Heart left ventricle (tissue), 16 donors: ENCODE measurements around the gene FBXW5. TPM values are rescaled to one million over a fixed set of nuclear protein-coding genes. Genes with fewer than 3 reads are reported as not detected.

ENCODE experiments used
- ATAC-seq, 4 donors: fragments of 200-7000 bp; cut with Tn5 transposase; one replicate each; pipeline ENCODE4 v1.9.1; 2020 to 2022; ENCODE audit warnings: moderate library complexity in 4 of 4, mild to moderate bottlenecking in 3 of 4, moderate number of reproducible peaks in 1 of 4
- DNase-seq, 5 donors: peaks; one replicate each; pipeline ENCODE4 v3.0.0-alpha.2; 2020
- H3K27ac ChIP-seq, 12 donors: fragments of 200-600 bp; sonication (generic) in 4 of 12; one replicate each; pipeline versions ENCODE4 v1.5.0 to v1.8.0; 2016 to 2022; ENCODE audit warnings: mild to moderate bottlenecking in 2 of 12
- H3K27me3 ChIP-seq, 9 donors: fragments of 200-600 bp; sonication (generic) in 2 of 9; one replicate each; pipeline versions ENCODE4 v1.5.1 to v1.8.0; 2016 to 2022; ENCODE audit warnings: mild to moderate bottlenecking in 3 of 9
- H3K36me3 ChIP-seq, 9 donors: fragments of 200-600 bp; sonication (generic) in 2 of 9; one replicate each; pipeline versions ENCODE4 v1.5.0 to v1.8.0; 2018 to 2022; ENCODE audit warnings: mild to moderate bottlenecking in 2 of 9
- H3K4me1 ChIP-seq, 12 donors: fragments of 200-600 bp; sonication (generic) in 4 of 12; one replicate each; pipeline versions ENCODE4 v1.5.0 to v1.8.0; 2016 to 2022; ENCODE audit warnings: mild to moderate bottlenecking in 3 of 12
- H3K4me3 ChIP-seq, 12 donors: fragments of 200-600 bp; sonication (generic) in 4 of 12; one replicate each; pipeline versions ENCODE4 v1.5.0 to v1.8.0; 2017 to 2022; ENCODE audit warnings: mild to moderate bottlenecking in 9 of 12, moderate library complexity in 4 of 12
- H3K9me3 ChIP-seq, 12 donors: fragments of 200-600 bp; sonication (generic) in 4 of 12; one replicate each; pipeline versions ENCODE4 v1.5.0 to v1.8.0; 2016 to 2022; ENCODE audit warnings: mild to moderate bottlenecking in 1 of 12
- POLR2A ChIP-seq, 2 donors: fragments of 450-650 bp; IDR thresholded peaks; one replicate each; pipeline ENCODE4 v1.6.1; 2017; ENCODE audit warnings: antibody characterized with exemption in 2 of 2, mild to moderate bottlenecking in 2 of 2, moderate library complexity in 2 of 2
- WGBS, 4 donors: extraction: QIAGEN DNeasy Blood & Tissue Kit in 2 of 4; methylation state at CpG; one replicate each; pipeline versions ENCODE4 v1.1.5 to v1.1.7; 2013 to 2018; 5-methylcytosine and 5-hydroxymethylcytosine counted together
- intact Hi-C, 10 donors: fragments of 100-400 bp; cut with DNase I; formaldehyde crosslinking; loops; one replicate each; pipeline versions ENCODE4 v1.11.1 to v1.14.2; 2022
- polyA plus RNA-seq, 2 donors: library from polyadenylated mRNA; stranded (reverse); fragments of 200-250 nt; gene quantifications; one replicate each; pipeline ENCODE4 v1.2.3, GENCODE V29; 2013
- total RNA-seq, 9 donors: library from RNA; depleted of rRNA in 2 of 9; stranded (reverse); fragments of >200 nt in 2 of 9; fragmentation: NEBNext Ultra II Directional in 3 of 9; extraction: Animal tissue kit (Norgen Biotek cat#: 25700) in 3 of 9; gene quantifications; one replicate each; pipeline versions ENCODE4 v1.1.0 to v1.2.4, GENCODE V29; 2016 to 2023
- TF ChIP-seq, protein P1 (sequence below), 12 donors: fragments of 200-600 bp; sonication (generic) in 4 of 12; IDR thresholded peaks; one replicate each; pipeline versions ENCODE4 v1.5.0 to v1.8.0; 2018 to 2022; ENCODE audit warnings: antibody characterized with exemption in 12 of 12, mild to moderate bottlenecking in 5 of 12
- donor health status: ischemic (EF 13 %, LVEDD 7.1; RV severe dilation, severe dysfunction).
- donor health status: healthy with polysubstance abuse.
- donor health status: DM: no; HTN: yes; CAD: no.
- donor health status: DM: no; HTN: no; CAD: no.
- donor health status: ischemic (EF 25% LVEDD 6.9; RV normal size, moderate dysfunction).
- donor health status: ischemic (EF 25% LVEDD 5.7; RV mildly dilated, moderate dysfunction).
- donor health status: healthy.
- donor health status: DM: yes; HTN: yes; CAD: no.
- donor health status: ischemic (EF 35%, LVEDD 5.7; RV mildly dilated, moderate dysfunction).
- donor health status: nonischemic (EF 11% LVEDD 7.7; RV severe dilation, severe dysfunction).
- donor health status: DM: yes; HTN: yes; CAD: no.
- donor health status: PGD.
- donor health status: ischemic (EF 29% LVEDD 5.4; RV normal size, mild dysfunction).
- donor health status: nonischemic (EF 23%, LVEDD 6.1; RV moderate dilation, normal function).

Gene FBXW5
- total and polyA plus RNA-seq, 11 donors, result 110 to 388 (median 148) TPM

DNA sequence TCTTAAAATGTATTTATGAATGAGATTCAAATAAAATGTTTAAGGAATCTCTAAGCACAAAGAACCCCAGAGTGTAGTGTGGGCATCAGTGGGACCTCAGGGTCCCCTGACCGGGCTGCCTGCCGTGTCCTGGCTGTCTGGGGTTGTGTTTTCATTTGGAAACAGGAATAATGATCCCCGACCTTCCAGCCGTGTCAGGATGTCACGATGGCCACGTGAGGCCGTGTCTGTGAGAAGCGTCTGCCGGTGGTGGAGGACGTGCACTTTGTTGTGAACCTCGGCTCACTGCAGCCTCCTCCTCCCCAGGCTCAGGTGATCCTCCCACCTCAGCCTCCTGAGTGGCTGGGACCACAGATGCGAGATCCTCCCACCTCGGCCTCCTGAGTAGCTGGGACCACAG, 53.9 kb downstream of the FBXW5 start:
- DNase-seq (no peak), ATAC-seq (no peak)
- TF ChIP-seq, protein P1, sequence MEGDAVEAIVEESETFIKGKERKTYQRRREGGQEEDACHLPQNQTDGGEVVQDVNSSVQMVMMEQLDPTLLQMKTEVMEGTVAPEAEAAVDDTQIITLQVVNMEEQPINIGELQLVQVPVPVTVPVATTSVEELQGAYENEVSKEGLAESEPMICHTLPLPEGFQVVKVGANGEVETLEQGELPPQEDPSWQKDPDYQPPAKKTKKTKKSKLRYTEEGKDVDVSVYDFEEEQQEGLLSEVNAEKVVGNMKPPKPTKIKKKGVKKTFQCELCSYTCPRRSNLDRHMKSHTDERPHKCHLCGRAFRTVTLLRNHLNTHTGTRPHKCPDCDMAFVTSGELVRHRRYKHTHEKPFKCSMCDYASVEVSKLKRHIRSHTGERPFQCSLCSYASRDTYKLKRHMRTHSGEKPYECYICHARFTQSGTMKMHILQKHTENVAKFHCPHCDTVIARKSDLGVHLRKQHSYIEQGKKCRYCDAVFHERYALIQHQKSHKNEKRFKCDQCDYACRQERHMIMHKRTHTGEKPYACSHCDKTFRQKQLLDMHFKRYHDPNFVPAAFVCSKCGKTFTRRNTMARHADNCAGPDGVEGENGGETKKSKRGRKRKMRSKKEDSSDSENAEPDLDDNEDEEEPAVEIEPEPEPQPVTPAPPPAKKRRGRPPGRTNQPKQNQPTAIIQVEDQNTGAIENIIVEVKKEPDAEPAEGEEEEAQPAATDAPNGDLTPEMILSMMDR (IDR thresholded peaks at IDR 0.05), result no peak
- TF ChIP-seq POLR2A (IDR thresholded peaks at IDR 0.05), result no peak
- WGBS, 4 donors, result 80 to 87% (median 83%) methylated on average over 11 to 13 of the region's 13 CpGs
- H3K27ac ChIP-seq, result no peak overlapping the region
- no peaks in the 10 kb centered on the region for H3K27me3 ChIP-seq
- H3K9me3 ChIP-seq, result no peaks in the 10 kb centered on the region
- peaks cover 5 to 24% (median 13%) of the 10 kb centered on the region in 12 donors for H3K4me1 ChIP-seq
- peaks cover 0 to 30% (median 9%) of the 10 kb centered on the region in 9 donors for H3K36me3 ChIP-seq
- intact Hi-C loops, result no loop called here
- no peak overlapping the region for H3K4me3 ChIP-seq

Other genes with a start within 250 kb of the FBXW5 start
Only the 30 nearest of the 32 such genes appear.
- gene DIPK1B, start 232.2 kb downstream of the FBXW5 start, total RNA-seq, result 10 to 100 TPM; 14.4 to 46.3 (median 19.8) TPM
- 10 to 100 TPM; 18.1 to 24.4 TPM for gene DIPK1B, start 232.2 kb downstream of the FBXW5 start, polyA plus RNA-seq
- 10 to 100 TPM in 5 of 9 donors, 1 to 10 TPM in 2, under 1 TPM in 2; 0.50 to 21.5 (median 10.1) TPM for gene LCN10, start 201.8 kb downstream of the FBXW5 start, total RNA-seq
- 10 to 100 TPM; 15.7 to 40.7 TPM for gene LCN10, start 201.8 kb downstream of the FBXW5 start, polyA plus RNA-seq
- gene LCN6, start 196.2 kb downstream of the FBXW5 start, total RNA-seq, result 10 to 100 TPM in 5 of 9 donors, 1 to 10 TPM in 3, under 1 TPM in 1; 0.81 to 58.7 (median 15.8) TPM
- 100 to 1,000 TPM in 1 of 2 donors, 10 to 100 TPM in 1; 46.1 to 101 TPM for gene LCN6, start 196.2 kb downstream of the FBXW5 start, polyA plus RNA-seq
- not detected for gene LCN8, start 186.5 kb downstream of the FBXW5 start, total RNA-seq
- not detected for gene LCN8, start 186.5 kb downstream of the FBXW5 start, polyA plus RNA-seq
- gene LCN15, start 180.2 kb downstream of the FBXW5 start, total RNA-seq, result 1 to 10 TPM in 3 of 9 donors, under 1 TPM in 2, not detected in 4; 0.64 to 2.8 (median 1.2) TPM
- 1 to 10 TPM in 1 of 2 donors, under 1 TPM in 1; 0.65 to 2.4 TPM for gene LCN15, start 180.2 kb downstream of the FBXW5 start, polyA plus RNA-seq
- 100 to 1,000 TPM in 1 of 9 donors, 10 to 100 TPM in 8; 45.6 to 122 (median 63.3) TPM for gene TMEM141, start 153.4 kb downstream of the FBXW5 start, total RNA-seq
- gene TMEM141, start 153.4 kb downstream of the FBXW5 start, polyA plus RNA-seq, result 100 to 1,000 TPM in 1 of 2 donors, 10 to 100 TPM in 1; 86.1 to 116 TPM
- gene CCDC183, start 148.4 kb downstream of the FBXW5 start, total RNA-seq, result 1 to 10 TPM in 7 of 9 donors, under 1 TPM in 2; 0.64 to 3.8 (median 1.4) TPM
- gene CCDC183, start 148.4 kb downstream of the FBXW5 start, polyA plus RNA-seq, result 1 to 10 TPM in 1 of 2 donors, under 1 TPM in 1; 0.32 to 4.7 TPM
- 10 to 100 TPM; 59.4 to 82.2 (median 71.6) TPM for gene RABL6, start 136.8 kb downstream of the FBXW5 start, total RNA-seq
- gene RABL6, start 136.8 kb downstream of the FBXW5 start, polyA plus RNA-seq, result 10 to 100 TPM; 63.5 to 90.8 TPM
- gene AJM1, start 102.3 kb downstream of the FBXW5 start, total RNA-seq, result 1 to 10 TPM; 2.6 to 7.0 (median 6.2) TPM
- 1 to 10 TPM; 2.8 to 5.5 TPM for gene AJM1, start 102.3 kb downstream of the FBXW5 start, polyA plus RNA-seq
- 100 to 1,000 TPM; 230 to 386 (median 266) TPM for gene PHPT1, start 95.3 kb downstream of the FBXW5 start, total RNA-seq
- 100 to 1,000 TPM; 225 to 717 TPM for gene PHPT1, start 95.3 kb downstream of the FBXW5 start, polyA plus RNA-seq
- 1 to 10 TPM; 2.9 to 8.3 (median 6.1) TPM for gene MAMDC4, start 92.4 kb downstream of the FBXW5 start, total RNA-seq
- gene MAMDC4, start 92.4 kb downstream of the FBXW5 start, polyA plus RNA-seq, result 10 to 100 TPM in 1 of 2 donors, 1 to 10 TPM in 1; 4.5 to 14.9 TPM
- 100 to 1,000 TPM; 289 to 467 (median 341) TPM for gene EDF1, start 78.4 kb downstream of the FBXW5 start, total RNA-seq
- 100 to 1,000 TPM; 454 to 605 TPM for gene EDF1, start 78.4 kb downstream of the FBXW5 start, polyA plus RNA-seq
- 10 to 100 TPM in 3 of 9 donors, 1 to 10 TPM in 6; 6.3 to 14.7 (median 9.1) TPM for gene TRAF2, start 58.2 kb downstream of the FBXW5 start, total RNA-seq
- gene TRAF2, start 58.2 kb downstream of the FBXW5 start, polyA plus RNA-seq, result 10 to 100 TPM; 10.6 to 28.3 TPM
- gene C8G, start 505 bp upstream of the FBXW5 start, total RNA-seq, result 1 to 10 TPM in 7 of 9 donors, not detected in 2; 1.2 to 3.7 (median 1.5) TPM
- gene C8G, start 505 bp upstream of the FBXW5 start, polyA plus RNA-seq, result 1 to 10 TPM; 1.0 to 3.1 TPM
- gene LCN12, start 7.5 kb upstream of the FBXW5 start, total RNA-seq, result 10 to 100 TPM in 2 of 9 donors, 1 to 10 TPM in 7; 1.9 to 23.7 (median 6.4) TPM
- gene LCN12, start 7.5 kb upstream of the FBXW5 start, polyA plus RNA-seq, result 1 to 10 TPM in 1 of 2 donors, under 1 TPM in 1; 0.46 to 3.9 TPM
- 1,000 to 10,000 TPM; 1,152 to 4,769 (median 3,109) TPM for gene PTGDS, start 32.8 kb upstream of the FBXW5 start, total RNA-seq
- 1,000 to 10,000 TPM; 2,982 to 5,295 TPM for gene PTGDS, start 32.8 kb upstream of the FBXW5 start, polyA plus RNA-seq
- 10 to 100 TPM in 2 of 9 donors, 1 to 10 TPM in 5, under 1 TPM in 2; 0.16 to 14.9 (median 2.7) TPM for gene LCNL1, start 38.3 kb upstream of the FBXW5 start, total RNA-seq
- 1 to 10 TPM in 1 of 2 donors, under 1 TPM in 1; 0.14 to 5.8 TPM for gene LCNL1, start 38.3 kb upstream of the FBXW5 start, polyA plus RNA-seq
- 10 to 100 TPM; 15.0 to 35.3 (median 19.4) TPM for gene PAXX, start 47.7 kb upstream of the FBXW5 start, total RNA-seq
- gene PAXX, start 47.7 kb upstream of the FBXW5 start, polyA plus RNA-seq, result 10 to 100 TPM; 31.2 to 57.3 TPM
- 10 to 100 TPM in 1 of 9 donors, 1 to 10 TPM in 8; 1.5 to 16.7 (median 5.0) TPM for gene CLIC3, start 51.8 kb upstream of the FBXW5 start, total RNA-seq
- 10 to 100 TPM in 1 of 2 donors, 1 to 10 TPM in 1; 3.9 to 11.3 TPM for gene CLIC3, start 51.8 kb upstream of the FBXW5 start, polyA plus RNA-seq
- 10 to 100 TPM; 19.1 to 44.3 (median 33.4) TPM for gene ABCA2, start 83.5 kb upstream of the FBXW5 start, total RNA-seq
- gene ABCA2, start 83.5 kb upstream of the FBXW5 start, polyA plus RNA-seq, result 10 to 100 TPM; 13.1 to 30.6 TPM
- under 1 TPM in 2 of 9 donors, not detected in 7; 0.15 to 0.48 TPM for gene FUT7, start 87.3 kb upstream of the FBXW5 start, total RNA-seq
- gene FUT7, start 87.3 kb upstream of the FBXW5 start, polyA plus RNA-seq, result under 1 TPM in 1 of 2 donors, not detected in 1; 0.17 TPM
- gene NPDC1, start 101.4 kb upstream of the FBXW5 start, total RNA-seq, result 100 to 1,000 TPM in 1 of 9 donors, 10 to 100 TPM in 8; 45.1 to 114 (median 55.1) TPM
- 10 to 100 TPM; 38.4 to 71.7 TPM for gene NPDC1, start 101.4 kb upstream of the FBXW5 start, polyA plus RNA-seq
- gene ENTPD2, start 109.3 kb upstream of the FBXW5 start, total RNA-seq, result 1 to 10 TPM in 8 of 9 donors, under 1 TPM in 1; 0.85 to 2.9 (median 1.2) TPM
- 1 to 10 TPM in 1 of 2 donors, under 1 TPM in 1; 0.50 to 1.2 TPM for gene ENTPD2, start 109.3 kb upstream of the FBXW5 start, polyA plus RNA-seq
- 1 to 10 TPM in 1 of 9 donors, under 1 TPM in 8; 0.09 to 2.0 (median 0.20) TPM for gene SAPCD2, start 125.8 kb upstream of the FBXW5 start, total RNA-seq
- under 1 TPM; 0.15 to 0.22 TPM for gene SAPCD2, start 125.8 kb upstream of the FBXW5 start, polyA plus RNA-seq
- gene UAP1L1, start 132.8 kb upstream of the FBXW5 start, total RNA-seq, result 10 to 100 TPM in 4 of 9 donors, 1 to 10 TPM in 5; 5.9 to 15.1 (median 9.4) TPM
- 10 to 100 TPM in 1 of 2 donors, 1 to 10 TPM in 1; 3.9 to 12.4 TPM for gene UAP1L1, start 132.8 kb upstream of the FBXW5 start, polyA plus RNA-seq
- 10 to 100 TPM; 17.6 to 40.6 (median 21.7) TPM for gene MAN1B1, start 142.2 kb upstream of the FBXW5 start, total RNA-seq
- 10 to 100 TPM; 26.7 to 29.5 TPM for gene MAN1B1, start 142.2 kb upstream of the FBXW5 start, polyA plus RNA-seq
- gene DPP7, start 170.0 kb upstream of the FBXW5 start, total RNA-seq, result 100 to 1,000 TPM in 8 of 9 donors, 10 to 100 TPM in 1; 96.6 to 137 (median 119) TPM
- gene DPP7, start 170.0 kb upstream of the FBXW5 start, polyA plus RNA-seq, result 100 to 1,000 TPM; 112 to 260 TPM
- not detected for gene GRIN1, start 194.4 kb upstream of the FBXW5 start, total RNA-seq
- under 1 TPM in 1 of 2 donors, not detected in 1; 0.10 TPM for gene GRIN1, start 194.4 kb upstream of the FBXW5 start, polyA plus RNA-seq
- gene LRRC26, start 225.3 kb upstream of the FBXW5 start, total RNA-seq, result not detected
- not detected for gene LRRC26, start 225.3 kb upstream of the FBXW5 start, polyA plus RNA-seq
- gene TMEM210, start 227.3 kb upstream of the FBXW5 start, total RNA-seq, result not detected
- gene TMEM210, start 227.3 kb upstream of the FBXW5 start, polyA plus RNA-seq, result not detected